Suppressor macrophage (primary cell): ENCODE results near the gene GZF1.
A peak's percentile ranks its signal among the peaks of the same experiment; 100 is the strongest.

Experiments used
- DNase-seq, 4 experiments: peaks; one replicate each; pipeline ENCODE4 v3.0.0-alpha.2; 2020 to 2022
- total RNA-seq, 17 experiments: gene quantifications; one replicate each; lab custom pipeline; 2026; ENCODE audit warnings: mixed read lengths in 6 of 17, inconsistent platforms in 3 of 17; lab: John Stamatoyannopoulos, UW

Gene GZF1
- total RNA-seq = 3.1 to 55.2 (median 19.4) reads per million in 17 experiments

- peak; percentile 99 to 100 (median 100) for DNase-seq
Observed at GRCh38 chr20:23361476-23362391, at the start of gene GZF1. Gene GZF1 (plus strand): TSS chr20:23362182. CDS start chr20:23364384, 2,202 bp downstream.

- DNase-seq = no peak
Observed at GRCh38 chr20:23313271-23313670, 48.7 kb upstream of the GZF1 start.

GRCh38 chr20:23314699-23315098, 47.3 kb upstream of the GZF1 start:
- no peak for DNase-seq

GRCh38 chr20:23315099-23315498, 46.9 kb upstream of the GZF1 start:
- no peak for DNase-seq

- no peak for DNase-seq
Observed at GRCh38 chr20:23316626-23317025, 45.4 kb upstream of the GZF1 start.

GRCh38 chr20:23317081-23317480, 44.9 kb upstream of the GZF1 start:
- DNase-seq = no peak

GRCh38 chr20:23318347-23318746, 43.6 kb upstream of the GZF1 start:
- DNase-seq = no peak

GRCh38 chr20:23320317-23320716, 41.7 kb upstream of the GZF1 start:
- peak; percentile 9 to 49 (median 36) for DNase-seq

GRCh38 chr20:23325107-23325506, 36.9 kb upstream of the GZF1 start:
- DNase-seq = no peak

- DNase-seq = no peak
Observed at GRCh38 chr20:23326774-23327173, 35.2 kb upstream of the GZF1 start.

- no peak for DNase-seq
Observed at GRCh38 chr20:23327617-23328333, 34.2 kb upstream of the GZF1 start.

GRCh38 chr20:23331450-23332350, 30.3 kb upstream of the GZF1 start:
- peak in 2 of 4 experiments; percentile 25 to 37 for DNase-seq

- no peak for DNase-seq
Observed at GRCh38 chr20:23332467-23332866, 29.5 kb upstream of the GZF1 start.

GRCh38 chr20:23334111-23334510, 27.9 kb upstream of the GZF1 start:
- DNase-seq = peak; percentile 4 to 51 (median 34)

- DNase-seq = no peak
Observed at GRCh38 chr20:23335521-23335920, 26.5 kb upstream of the GZF1 start.

GRCh38 chr20:23336476-23336875, 25.5 kb upstream of the GZF1 start:
- DNase-seq = no peak

GRCh38 chr20:23337312-23337711, 24.7 kb upstream of the GZF1 start:
- DNase-seq = no peak

- no peak for DNase-seq
Observed at GRCh38 chr20:23339986-23340385, 22.0 kb upstream of the GZF1 start.

GRCh38 chr20:23340524-23340923, 21.5 kb upstream of the GZF1 start:
- DNase-seq = peak; percentile 74 to 82 (median 80)

GRCh38 chr20:23341073-23341472, 20.9 kb upstream of the GZF1 start:
- no peak for DNase-seq

- DNase-seq = no peak
Observed at GRCh38 chr20:23343590-23343989, 18.4 kb upstream of the GZF1 start.

- DNase-seq = no peak
Observed at GRCh38 chr20:23344336-23344735, 17.6 kb upstream of the GZF1 start.

GRCh38 chr20:23346002-23346401, 16.0 kb upstream of the GZF1 start:
- DNase-seq = no peak
